ENCODE data around the gene MTHFS. TPM values are rescaled to one million over a fixed set of nuclear protein-coding genes. Genes with fewer than 3 reads are reported as not detected.

Gene MTHFS
- total RNA-seq, 3 donors from 2014 or later (not counting 1 experiment from before 2014, with no cell fraction given), result 7.0 to 10.8 (median 10.5) TPM

GRCh38 chr15:79872358-79873017 lies 24.3 kb downstream of the MTHFS start:
- peak; percentile 86 to 89 (median 88) for ATAC-seq
- Mint-ChIP-seq H3K9me3 (peaks cover 2 to 12% of the 10 kb centered on the region in 2 donors), H3K27me3 (ENCODE audit: low read depth in 2 of 2) (no peaks in the 10 kb centered on the region), H3K27ac (peak overlapping the region; percentile 58 to 87), H3K4me3 (no peak overlapping the region), H3K4me1 (peaks cover 19% of the 10 kb centered on the region in 2 donors), H3K36me3 (peaks cover 31% of the 10 kb centered on the region)
- DNase-seq, result peak; percentile 39 to 71
- peaks cover 14% of the 10 kb centered on the region for H3K4me1 ChIP-seq (ENCODE audit: control insufficient read depth, insufficient read depth, low read length)
- 52% methylated on average over 8 of the region's 8 CpGs for WGBS (ENCODE audit: insufficient coverage)
- peak overlapping the region; percentile 30 for H3K27ac ChIP-seq (ENCODE audit: low read length)
- no peak for TF ChIP-seq CTCF (IDR thresholded peaks at IDR 0.05)
- H3K9me3 ChIP-seq (ENCODE audit: control insufficient read depth, insufficient read depth, low read length), result peaks cover 19% of the 10 kb centered on the region
- intact Hi-C loops (cut with micrococcal nuclease), result loop anchor here (2.0 kb wide), 1 partner anchor 50 kb away; no protein-coding TSS in a partner anchor
- no peaks in the 10 kb centered on the region for H3K27me3 ChIP-seq (ENCODE audit: control insufficient read depth, insufficient read depth, low read length)
- H3K36me3 ChIP-seq (ENCODE audit: control insufficient read depth, insufficient read depth, low read length), result peaks cover 12% of the 10 kb centered on the region
- no peak overlapping the region for H3K4me3 ChIP-seq (ENCODE audit: low read length)

GRCh38 chr15:79868554-79868953 lies 28.3 kb downstream of the MTHFS start:
- no peak overlapping the region for H3K4me3 ChIP-seq (ENCODE audit: low read length)
- no peak overlapping the region for H3K27ac ChIP-seq (ENCODE audit: low read length)
- H3K27me3 Mint-ChIP-seq (ENCODE audit: low read depth in 2 of 2), result no peaks in the 10 kb centered on the region
- H3K27me3 ChIP-seq (ENCODE audit: control insufficient read depth, insufficient read depth, low read length), result no peaks in the 10 kb centered on the region
- intact Hi-C loops (cut with micrococcal nuclease), result no loop called here
- ATAC-seq (no peak), DNase-seq (no peak)
- peaks cover 13% of the 10 kb centered on the region for H3K4me1 ChIP-seq (ENCODE audit: control insufficient read depth, insufficient read depth, low read length)
- peaks cover 12% of the 10 kb centered on the region for H3K36me3 ChIP-seq (ENCODE audit: control insufficient read depth, insufficient read depth, low read length)
- H3K4me1 Mint-ChIP-seq, result peaks cover 18% of the 10 kb centered on the region in 2 donors
- 100% methylated on average over 1 of the region's 2 CpGs for WGBS (ENCODE audit: insufficient coverage)
- H3K9me3 ChIP-seq (ENCODE audit: control insufficient read depth, insufficient read depth, low read length), result no peaks in the 10 kb centered on the region
- no peak overlapping the region for H3K4me3 Mint-ChIP-seq
- H3K27ac Mint-ChIP-seq, result no peak overlapping the region
- TF ChIP-seq CTCF (IDR thresholded peaks at IDR 0.05), result no peak
- H3K9me3 Mint-ChIP-seq, result no peaks in the 10 kb centered on the region
- no peaks in the 10 kb centered on the region for H3K36me3 Mint-ChIP-seq

- 100% methylated on average over 6 of the region's 6 CpGs for WGBS (ENCODE audit: insufficient coverage)
- Mint-ChIP-seq H3K27me3 (ENCODE audit: low read depth in 2 of 2) (no peaks in the 10 kb centered on the region), H3K4me1 (peaks cover 11 to 25% of the 10 kb centered on the region in 2 donors), H3K27ac (no peak overlapping the region), H3K36me3 (no peaks in the 10 kb centered on the region), H3K9me3 (no peaks in the 10 kb centered on the region), H3K4me3 (no peak overlapping the region)
- H3K9me3 ChIP-seq (ENCODE audit: control insufficient read depth, insufficient read depth, low read length), result no peaks in the 10 kb centered on the region
- no peak for TF ChIP-seq CTCF (IDR thresholded peaks at IDR 0.05)
- intact Hi-C loops (cut with micrococcal nuclease), result no loop called here
- no peak overlapping the region for H3K27ac ChIP-seq (ENCODE audit: low read length)
- DNase-seq, result no peak
- peaks cover 12% of the 10 kb centered on the region for H3K36me3 ChIP-seq (ENCODE audit: control insufficient read depth, insufficient read depth, low read length)
- no peaks in the 10 kb centered on the region for H3K4me1 ChIP-seq (ENCODE audit: control insufficient read depth, insufficient read depth, low read length)
- H3K4me3 ChIP-seq (ENCODE audit: low read length), result no peak overlapping the region
- no peak for ATAC-seq
- H3K27me3 ChIP-seq (ENCODE audit: control insufficient read depth, insufficient read depth, low read length), result no peaks in the 10 kb centered on the region
Measured at GRCh38 chr15:79863886-79864285, 32.9 kb downstream of the MTHFS start.

- no peak overlapping the region for H3K27ac Mint-ChIP-seq
- H3K27me3 ChIP-seq (ENCODE audit: control insufficient read depth, insufficient read depth, low read length), result no peaks in the 10 kb centered on the region
- no peaks in the 10 kb centered on the region for H3K9me3 ChIP-seq (ENCODE audit: control insufficient read depth, insufficient read depth, low read length)
- no peak for DNase-seq
- H3K36me3 Mint-ChIP-seq, result no peaks in the 10 kb centered on the region
- 100% methylated on average over 1 of the region's 1 CpG for WGBS (ENCODE audit: insufficient coverage)
- H3K36me3 ChIP-seq (ENCODE audit: control insufficient read depth, insufficient read depth, low read length), result peaks cover 2% of the 10 kb centered on the region
- H3K4me3 Mint-ChIP-seq, result no peak overlapping the region
- intact Hi-C loops (cut with micrococcal nuclease), result no loop called here
- no peaks in the 10 kb centered on the region for H3K27me3 Mint-ChIP-seq (ENCODE audit: low read depth in 2 of 2)
- ATAC-seq, result no peak
- H3K4me1 ChIP-seq (ENCODE audit: control insufficient read depth, insufficient read depth, low read length), result no peaks in the 10 kb centered on the region
- H3K4me1 Mint-ChIP-seq, result peaks cover 11 to 25% of the 10 kb centered on the region in 2 donors
- H3K9me3 Mint-ChIP-seq, result no peaks in the 10 kb centered on the region
- H3K27ac ChIP-seq (ENCODE audit: low read length), result no peak overlapping the region
- no peak for TF ChIP-seq CTCF (IDR thresholded peaks at IDR 0.05)
- no peak overlapping the region for H3K4me3 ChIP-seq (ENCODE audit: low read length)
Measured at GRCh38 chr15:79862191-79862590, 34.6 kb downstream of the MTHFS start.
